ENCODE results near the gene OTX1.

DNA sequence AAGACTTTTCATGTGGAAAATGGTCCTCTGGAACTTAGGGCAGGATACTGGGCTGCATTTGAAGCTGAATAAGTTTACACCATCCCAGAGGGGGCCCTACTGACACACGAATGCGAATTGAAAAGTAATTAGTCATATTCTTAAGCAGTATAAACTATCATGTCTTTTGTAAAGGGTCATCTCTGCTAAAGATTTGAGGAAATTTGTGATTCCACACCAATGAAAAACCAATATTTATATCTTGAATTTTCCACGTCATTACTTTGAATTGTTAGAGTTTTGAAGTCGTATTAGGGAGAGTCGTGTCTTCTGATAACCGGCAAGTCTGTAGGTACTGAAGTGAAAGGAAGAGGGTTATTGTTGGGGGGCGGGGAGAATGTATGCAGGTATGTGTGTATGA is 4.1 kb upstream of the OTX1 start:
- no peak for TF ChIP-seq POLR2A (IDR thresholded peaks at IDR 0.05)
- TF ChIP-seq, protein P1, sequence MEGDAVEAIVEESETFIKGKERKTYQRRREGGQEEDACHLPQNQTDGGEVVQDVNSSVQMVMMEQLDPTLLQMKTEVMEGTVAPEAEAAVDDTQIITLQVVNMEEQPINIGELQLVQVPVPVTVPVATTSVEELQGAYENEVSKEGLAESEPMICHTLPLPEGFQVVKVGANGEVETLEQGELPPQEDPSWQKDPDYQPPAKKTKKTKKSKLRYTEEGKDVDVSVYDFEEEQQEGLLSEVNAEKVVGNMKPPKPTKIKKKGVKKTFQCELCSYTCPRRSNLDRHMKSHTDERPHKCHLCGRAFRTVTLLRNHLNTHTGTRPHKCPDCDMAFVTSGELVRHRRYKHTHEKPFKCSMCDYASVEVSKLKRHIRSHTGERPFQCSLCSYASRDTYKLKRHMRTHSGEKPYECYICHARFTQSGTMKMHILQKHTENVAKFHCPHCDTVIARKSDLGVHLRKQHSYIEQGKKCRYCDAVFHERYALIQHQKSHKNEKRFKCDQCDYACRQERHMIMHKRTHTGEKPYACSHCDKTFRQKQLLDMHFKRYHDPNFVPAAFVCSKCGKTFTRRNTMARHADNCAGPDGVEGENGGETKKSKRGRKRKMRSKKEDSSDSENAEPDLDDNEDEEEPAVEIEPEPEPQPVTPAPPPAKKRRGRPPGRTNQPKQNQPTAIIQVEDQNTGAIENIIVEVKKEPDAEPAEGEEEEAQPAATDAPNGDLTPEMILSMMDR (IDR thresholded peaks at IDR 0.05) = no peak

All from heart left ventricle (tissue), 13 donors.